T-cell (primary cell): ENCODE results near the gene MRPL9. TPM values are rescaled to one million over a fixed set of nuclear protein-coding genes. Genes with fewer than 3 reads are reported as not detected.

Source experiments
- total RNA-seq, 35 experiments: library from RNA in 6 of 35; stranded (reverse) in 6 of 35; fragments of 120-200 nt in 1 of 35; gene quantifications; one replicate each; pipeline versions ENCODE4 v1.2.1 to v1.2.4 and lab custom pipeline; 2013 to 2026

MRPL9 gene
- total RNA-seq, 5 donors from 2014 or later (not counting 1 experiment from before 2014, with no cell fraction given), result 72.0 to 131 (median 88.7) TPM

Other genes starting within 250 kb of the MRPL9 start
- 1 to 10 TPM; 2.8 to 5.5 (median 4.3) TPM for gene TUFT1, start 223.2 kb downstream of the MRPL9 start, total RNA-seq
- gene SNX27, start 151.4 kb downstream of the MRPL9 start, total RNA-seq, result 10 to 100 TPM; 24.2 to 33.6 (median 31.6) TPM
- not detected for gene CELF3, start 46.7 kb downstream of the MRPL9 start, total RNA-seq
- not detected for gene RIIAD1, start 42.0 kb downstream of the MRPL9 start, total RNA-seq
- 10 to 100 TPM in 4 of 5 donors, 1 to 10 TPM in 1; 9.6 to 26.3 (median 22.1) TPM for gene TDRKH, start 27.0 kb upstream of the MRPL9 start, total RNA-seq
- under 1 TPM in 3 of 5 donors, not detected in 2; 0.25 to 0.40 (median 0.36) TPM for gene LINGO4, start 41.9 kb upstream of the MRPL9 start, total RNA-seq
- 10 to 100 TPM in 1 of 5 donors, 1 to 10 TPM in 4; 1.5 to 11.6 (median 7.6) TPM for gene RORC, start 68.3 kb upstream of the MRPL9 start, total RNA-seq
- 1 to 10 TPM in 2 of 5 donors, under 1 TPM in 3; 0.26 to 1.1 (median 0.85) TPM for gene C2CD4D, start 76.3 kb upstream of the MRPL9 start, total RNA-seq
- not detected for gene THEM5, start 90.2 kb upstream of the MRPL9 start, total RNA-seq
- gene THEM4, start 146.0 kb upstream of the MRPL9 start, total RNA-seq, result 100 to 1,000 TPM in 2 of 5 donors, 10 to 100 TPM in 3; 48.2 to 119 (median 97.6) TPM
- gene S100A10, start 230.4 kb upstream of the MRPL9 start, total RNA-seq, result 100 to 1,000 TPM; 157 to 277 (median 264) TPM